A673 (cell line): ENCODE measurements around the gene ESF1. TPM values are rescaled to one million over a fixed set of nuclear protein-coding genes. Genes with fewer than 3 reads are reported as not detected.
"Not testable (repeated sequence)": the region's sequence is repeated elsewhere in the genome, so short reads cannot be mapped to it uniquely, and the experiment has no call there.

Experiments used
- BruUV-seq: library from RNA; stranded (reverse); fragments of 400-500 nt; replicated peaks from 2 replicates; lab custom pipeline; 2021; lab: Mats Ljungman, UMichigan
- CTCF ChIA-PET: fragments of 300-600 bp; sonication (Branson Sonifier 250); formaldehyde crosslinking; loops from one replicate; lab custom pipeline; 2022; ENCODE audit warnings: antibody characterized with exemption; lab: Charles Lee
- POLR2A ChIA-PET: fragments of 300-600 bp; sonication (Branson Sonifier 250); formaldehyde crosslinking; loops from one replicate; lab custom pipeline; 2022; ENCODE audit warnings: antibody characterized with exemption; ENCODE audit not compliant: low non-redundant PET; lab: Charles Lee
- DNase-seq: peaks from one replicate; pipeline ENCODE4 v3.0.0-alpha.2; 2015; ENCODE audit warnings: low spot score
- H3K27ac ChIP-seq: fragments of 200-600 bp; sonication (generic); 2 replicates; pipeline ENCODE4 v1.5.1; 2016; ENCODE audit warnings: mixed run types, low read depth, mild to moderate bottlenecking, mixed read lengths, antibody characterized with exemption, low read length; ENCODE audit not compliant: poor library complexity, severe bottlenecking
- H3K27me3 ChIP-seq: fragments of 200-600 bp; sonication (generic); replicated peaks from 2 replicates; pipeline ENCODE4 v1.6.1; 2017; ENCODE audit warnings: mixed run types, low read depth, mild to moderate bottlenecking, mixed read lengths, antibody characterized with exemption, low read length; ENCODE audit not compliant: insufficient read depth, poor library complexity
- H3K36me3 ChIP-seq: fragments of 200-600 bp; sonication (generic); 2 replicates; pipeline ENCODE4 v1.6.1; 2016; ENCODE audit warnings: mixed run types, mild to moderate bottlenecking, mixed read lengths, antibody characterized with exemption, low read length; ENCODE audit not compliant: insufficient read depth, poor library complexity, severe bottlenecking
- H3K4me1 ChIP-seq: fragments of 200-600 bp; sonication (generic); 2 replicates; pipeline ENCODE4 v1.6.1; 2017; ENCODE audit warnings: mixed run types, mild to moderate bottlenecking, mixed read lengths, antibody characterized with exemption, low read length; ENCODE audit not compliant: insufficient read depth, poor library complexity, severe bottlenecking
- H3K4me3 ChIP-seq: fragments of 200-600 bp; sonication (generic); 2 replicates; pipeline ENCODE4 v1.5.1; 2016; ENCODE audit warnings: low read depth, mixed run types, mild to moderate bottlenecking, mixed read lengths, low read length; ENCODE audit not compliant: poor library complexity, severe bottlenecking
- H3K9me3 ChIP-seq: fragments of 200-600 bp; sonication (generic); 2 replicates; pipeline ENCODE4 v1.6.1; 2016; ENCODE audit warnings: mixed run types, low read depth, mild to moderate bottlenecking, mixed read lengths, antibody characterized with exemption, low read length; ENCODE audit not compliant: poor library complexity, severe bottlenecking
- CTCF ChIP-seq: fragments of 300-800, 200-600 bp; sonication (generic); conservative IDR thresholded peaks from 2 replicates; pipeline ENCODE4 v1.5.1; 2017; ENCODE audit warnings: low read depth, mild to moderate bottlenecking, antibody characterized with exemption, low read length, moderate library complexity, mixed read lengths
- EZH2 ChIP-seq: fragments of 200-600 bp; sonication (generic); IDR thresholded peaks from 2 replicates; pipeline ENCODE4 v1.6.1; 2017; ENCODE audit warnings: borderline replicate concordance, low read depth, mild to moderate bottlenecking, mixed read lengths, antibody characterized with exemption, low read length; ENCODE audit not compliant: poor library complexity, severe bottlenecking
- intact Hi-C: fragments of 100-400 bp; cut with micrococcal nuclease; formaldehyde crosslinking; loops from one replicate; pipeline ENCODE4 v1.10.0; 2022; ENCODE audit not compliant: unreplicated experiment
- total RNA-seq: library from RNA; stranded (reverse); gene quantifications from 2 replicates; pipeline ENCODE4 v1.2.3, GENCODE V29; 2021

The ESF1 gene
- total RNA-seq, 1 experiment from 2014 or later, result 34.7 TPM

GRCh38 chr20:13744352-13744751 lies 40.4 kb downstream of the ESF1 start:
- intact Hi-C loops, result no loop called here
- TF ChIP-seq CTCF (no peak), EZH2 (no peak)
- H3K27ac ChIP-seq, result no peak overlapping the region
- POLR2A ChIA-PET, result no interaction called here
- no peak for DNase-seq
- H3K36me3 ChIP-seq, result peaks cover 24% of the 10 kb centered on the region
- peaks cover 4% of the 10 kb centered on the region for H3K9me3 ChIP-seq
- no peaks in the 10 kb centered on the region for H3K4me1 ChIP-seq
- no TSS peak for BruUV-seq
- CTCF ChIA-PET, result no interaction called here
- no peaks in the 10 kb centered on the region for H3K27me3 ChIP-seq
- no peak overlapping the region for H3K4me3 ChIP-seq

- CTCF ChIA-PET, result no interaction called here
- Histone ChIP-seq H3K4me1 (no peaks in the 10 kb centered on the region), H3K27ac (no peak overlapping the region), H3K4me3 (no peak overlapping the region), H3K9me3 (peaks cover 4% of the 10 kb centered on the region), H3K27me3 (no peaks in the 10 kb centered on the region), H3K36me3 (peaks cover 24% of the 10 kb centered on the region)
- no peak for DNase-seq
- no TSS peak for BruUV-seq
- POLR2A ChIA-PET, result no interaction called here
- TF ChIP-seq CTCF (no peak), EZH2 (no peak)
- intact Hi-C loops, result no loop called here
Observed at GRCh38 chr20:13741879-13742278, 42.8 kb downstream of the ESF1 start.

GRCh38 chr20:13739731-13740649 lies 44.7 kb downstream of the ESF1 start:
- no TSS peak for BruUV-seq
- CTCF ChIA-PET, result no interaction called here
- no peak overlapping the region for H3K27ac ChIP-seq
- DNase-seq, result no peak
- POLR2A ChIA-PET, result no interaction called here
- H3K4me3 ChIP-seq, result no peak overlapping the region
- H3K36me3 ChIP-seq, result peaks cover 32% of the 10 kb centered on the region
- TF ChIP-seq CTCF (no peak), EZH2 (no peak)
- no peaks in the 10 kb centered on the region for H3K4me1 ChIP-seq
- intact Hi-C loops, result no loop called here
- peaks cover 4% of the 10 kb centered on the region for H3K9me3 ChIP-seq
- H3K27me3 ChIP-seq, result no peaks in the 10 kb centered on the region

GRCh38 chr20:13738187-13738586 lies 46.5 kb downstream of the ESF1 start:
- DNase-seq, BruUV-seq, intact Hi-C loops, H3K9me3 ChIP-seq, H3K4me1 ChIP-seq, H3K4me3 ChIP-seq, H3K27me3 ChIP-seq, H3K27ac ChIP-seq, POLR2A ChIA-PET, CTCF ChIA-PET: not testable (repeated sequence)
- H3K36me3 ChIP-seq, result peaks cover 37% of the 10 kb centered on the region
